Osteoblast (primary cell): Measurements from ENCODE around the gene KCNA10. TPM values are rescaled to one million over a fixed set of nuclear protein-coding genes. Genes with fewer than 3 reads are reported as not detected.

Source experiments
- DNase-seq: peaks from one replicate; pipeline ENCODE4 v3.0.0; 2011; ENCODE audit warnings: low spot score, mixed read lengths; ENCODE audit not compliant: insufficient read length; ENCODE audit errors: missing footprints
- H2AFZ ChIP-seq: 2 replicates; pipeline ENCODE4 v1.6.0; 2011; ENCODE audit warnings: mild to moderate bottlenecking, low read length
- H3K27ac ChIP-seq: 2 replicates; pipeline ENCODE4 v1.5.1; 2011; ENCODE audit warnings: mild to moderate bottlenecking, low read depth, low read length, moderate library complexity
- H3K27me3 ChIP-seq: 2 replicates; pipeline ENCODE4 v1.6.0; 2012; ENCODE audit warnings: mild to moderate bottlenecking, control low read depth, inconsistent platforms, low read length, moderate library complexity; ENCODE audit not compliant: insufficient read depth
- H3K36me3 ChIP-seq: 2 replicates; pipeline ENCODE4 v1.5.1; 2011; ENCODE audit warnings: mild to moderate bottlenecking, low read length, control low read depth, moderate library complexity; ENCODE audit not compliant: insufficient read depth
- H3K4me1 ChIP-seq: 2 replicates; pipeline ENCODE4 v1.5.1; 2011; ENCODE audit warnings: mild to moderate bottlenecking, low read length, control low read depth, moderate library complexity; ENCODE audit not compliant: insufficient read depth
- H3K4me2 ChIP-seq: 2 replicates; pipeline ENCODE4 v1.6.0; 2011; ENCODE audit warnings: mild to moderate bottlenecking, low read length; ENCODE audit not compliant: insufficient read depth
- H3K4me3 ChIP-seq: fragments of 200-600 bp; sonication (generic); 3 replicates; pipeline ENCODE4 v1.5.1; 2012; ENCODE audit warnings: mild to moderate bottlenecking, low read length, inconsistent platforms; ENCODE audit not compliant: insufficient read depth
- H3K79me2 ChIP-seq: 2 replicates; pipeline ENCODE4 v1.6.0; 2012; ENCODE audit warnings: mild to moderate bottlenecking, low read length, control low read depth, inconsistent platforms; ENCODE audit not compliant: insufficient read depth
- H3K9me3 ChIP-seq: 2 replicates; pipeline ENCODE4 v1.5.1; 2011; ENCODE audit warnings: low read depth, low read length, control low read depth
- H4K20me1 ChIP-seq: 2 replicates; pipeline ENCODE4 v1.6.0; 2012; ENCODE audit warnings: mild to moderate bottlenecking, low read length, control low read depth; ENCODE audit not compliant: insufficient read depth
- CTCF ChIP-seq: IDR thresholded peaks from 2 replicates; pipeline ENCODE4 v1.5.1; 2011; ENCODE audit warnings: mild to moderate bottlenecking, low read depth, low read length, moderate library complexity; ENCODE audit errors: extremely low read depth
- total RNA-seq: library from RNA; depleted of rRNA; stranded (reverse); fragments of >200 nt; gene quantifications from 2 replicates; pipeline ENCODE4 v1.2.3, GENCODE V29; 2012

Gene KCNA10
- total RNA-seq, 1 donor: not detected

GRCh38 chr1:110474444-110474843, 44.5 kb downstream of the KCNA10 start:
- Histone ChIP-seq H3K4me1 (peaks cover 15% of the 10 kb centered on the region), H4K20me1 (no peaks in the 10 kb centered on the region), H3K36me3 (no peaks in the 10 kb centered on the region), H3K4me2 (no peak overlapping the region), H3K27ac (no peak overlapping the region), H2AFZ (no peak overlapping the region), H3K27me3 (no peaks in the 10 kb centered on the region), H3K79me2 (no peaks in the 10 kb centered on the region), H3K4me3 (no peak overlapping the region), H3K9me3 (no peaks in the 10 kb centered on the region)
- no peak for DNase-seq
- no peak for TF ChIP-seq CTCF

- DNase-seq: no peak
- Histone ChIP-seq H3K4me1 (peaks cover 13% of the 10 kb centered on the region), H3K4me3 (no peak overlapping the region), H4K20me1 (no peaks in the 10 kb centered on the region), H3K36me3 (no peaks in the 10 kb centered on the region), H3K79me2 (no peaks in the 10 kb centered on the region), H3K9me3 (no peaks in the 10 kb centered on the region), H2AFZ (no peak overlapping the region), H3K27ac (no peak overlapping the region), H3K27me3 (peaks cover 5% of the 10 kb centered on the region), H3K4me2 (no peak overlapping the region)
- TF ChIP-seq CTCF: no peak
Measured at GRCh38 chr1:110472546-110472945, 46.4 kb downstream of the KCNA10 start.

- Histone ChIP-seq H4K20me1 (no peaks in the 10 kb centered on the region), H3K4me2 (no peak overlapping the region), H3K27me3 (peaks cover 5% of the 10 kb centered on the region), H3K79me2 (no peaks in the 10 kb centered on the region), H3K4me1 (no peaks in the 10 kb centered on the region), H3K9me3 (no peaks in the 10 kb centered on the region), H2AFZ (no peak overlapping the region), H3K27ac (no peak overlapping the region), H3K36me3 (no peaks in the 10 kb centered on the region), H3K4me3 (no peak overlapping the region)
- DNase-seq: no peak
- TF ChIP-seq CTCF: no peak
Measured at GRCh38 chr1:110471131-110471530, 47.8 kb downstream of the KCNA10 start.

Other genes with a start within 250 kb of the KCNA10 start
- gene RBM15, start 179.8 kb downstream of the KCNA10 start, total RNA-seq: 30.6 and 38.0 TPM in 2 replicates
- gene SLC16A4, start 128.1 kb downstream of the KCNA10 start, total RNA-seq: 76.0 and 90.2 TPM in 2 replicates
- gene LAMTOR5, start 111.5 kb downstream of the KCNA10 start, total RNA-seq: 38.4 and 41.3 TPM in 2 replicates
- not detected in 2 replicates for gene PROK1, start 68.0 kb downstream of the KCNA10 start, total RNA-seq
- under 0.01 TPM in 1 of 2 replicates, not detected in the other for gene KCNA2, start 87.2 kb upstream of the KCNA10 start, total RNA-seq
- gene KCNA3, start 155.8 kb upstream of the KCNA10 start, total RNA-seq: not detected in 2 replicates